Epithelial cell of proximal tubule (primary cell): ENCODE results near the gene RNF223. TPM values are rescaled to one million over a fixed set of nuclear protein-coding genes. Genes with fewer than 3 reads are reported as not detected.

Experiments
- DNase-seq: peaks from one replicate; pipeline ENCODE4 v3.0.0-alpha.2; 2011; ENCODE audit warnings: low read depth
- H3K4me3 ChIP-seq: 2 replicates; pipeline ENCODE4 v1.5.1; 2011; ENCODE audit warnings: low read depth, mild to moderate bottlenecking, low read length
- total RNA-seq: library from RNA; depleted of rRNA; stranded (reverse); fragments of >200 nt; gene quantifications from 2 replicates; pipeline ENCODE4 v1.2.3, GENCODE V29; 2015
- TF ChIP-seq, protein P1 (sequence below): conservative IDR thresholded peaks from 2 replicates; pipeline ENCODE4 v1.5.1; 2012; ENCODE audit warnings: low read depth, mild to moderate bottlenecking, low read length

Gene RNF223
- total RNA-seq, 1 donor from 2014 or later, result 1.6 TPM

DNA sequence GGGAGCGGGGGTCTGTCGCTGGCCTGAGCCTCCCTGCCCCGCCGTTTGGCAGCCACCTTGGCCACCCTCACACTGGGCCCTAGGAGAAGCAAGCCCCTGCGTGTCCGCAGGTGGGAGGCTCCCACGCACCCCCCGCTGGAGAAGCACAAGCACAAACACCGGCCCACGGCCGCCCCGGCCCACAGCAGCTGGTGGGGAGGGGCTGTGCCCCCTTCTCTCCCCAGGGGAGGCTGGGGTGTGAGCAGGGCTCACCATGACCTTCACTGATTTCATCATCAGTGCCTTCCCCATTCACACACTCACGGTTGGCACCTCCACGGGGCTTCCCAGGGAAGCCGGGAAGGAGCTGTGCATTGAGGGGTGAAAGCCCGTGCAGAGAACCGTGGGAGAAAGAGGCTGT is 46.3 kb downstream of the RNF223 start:
- no peak for DNase-seq
- no peak overlapping the region for H3K4me3 ChIP-seq
- TF ChIP-seq, protein P1, sequence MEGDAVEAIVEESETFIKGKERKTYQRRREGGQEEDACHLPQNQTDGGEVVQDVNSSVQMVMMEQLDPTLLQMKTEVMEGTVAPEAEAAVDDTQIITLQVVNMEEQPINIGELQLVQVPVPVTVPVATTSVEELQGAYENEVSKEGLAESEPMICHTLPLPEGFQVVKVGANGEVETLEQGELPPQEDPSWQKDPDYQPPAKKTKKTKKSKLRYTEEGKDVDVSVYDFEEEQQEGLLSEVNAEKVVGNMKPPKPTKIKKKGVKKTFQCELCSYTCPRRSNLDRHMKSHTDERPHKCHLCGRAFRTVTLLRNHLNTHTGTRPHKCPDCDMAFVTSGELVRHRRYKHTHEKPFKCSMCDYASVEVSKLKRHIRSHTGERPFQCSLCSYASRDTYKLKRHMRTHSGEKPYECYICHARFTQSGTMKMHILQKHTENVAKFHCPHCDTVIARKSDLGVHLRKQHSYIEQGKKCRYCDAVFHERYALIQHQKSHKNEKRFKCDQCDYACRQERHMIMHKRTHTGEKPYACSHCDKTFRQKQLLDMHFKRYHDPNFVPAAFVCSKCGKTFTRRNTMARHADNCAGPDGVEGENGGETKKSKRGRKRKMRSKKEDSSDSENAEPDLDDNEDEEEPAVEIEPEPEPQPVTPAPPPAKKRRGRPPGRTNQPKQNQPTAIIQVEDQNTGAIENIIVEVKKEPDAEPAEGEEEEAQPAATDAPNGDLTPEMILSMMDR, result no peak

DNA sequence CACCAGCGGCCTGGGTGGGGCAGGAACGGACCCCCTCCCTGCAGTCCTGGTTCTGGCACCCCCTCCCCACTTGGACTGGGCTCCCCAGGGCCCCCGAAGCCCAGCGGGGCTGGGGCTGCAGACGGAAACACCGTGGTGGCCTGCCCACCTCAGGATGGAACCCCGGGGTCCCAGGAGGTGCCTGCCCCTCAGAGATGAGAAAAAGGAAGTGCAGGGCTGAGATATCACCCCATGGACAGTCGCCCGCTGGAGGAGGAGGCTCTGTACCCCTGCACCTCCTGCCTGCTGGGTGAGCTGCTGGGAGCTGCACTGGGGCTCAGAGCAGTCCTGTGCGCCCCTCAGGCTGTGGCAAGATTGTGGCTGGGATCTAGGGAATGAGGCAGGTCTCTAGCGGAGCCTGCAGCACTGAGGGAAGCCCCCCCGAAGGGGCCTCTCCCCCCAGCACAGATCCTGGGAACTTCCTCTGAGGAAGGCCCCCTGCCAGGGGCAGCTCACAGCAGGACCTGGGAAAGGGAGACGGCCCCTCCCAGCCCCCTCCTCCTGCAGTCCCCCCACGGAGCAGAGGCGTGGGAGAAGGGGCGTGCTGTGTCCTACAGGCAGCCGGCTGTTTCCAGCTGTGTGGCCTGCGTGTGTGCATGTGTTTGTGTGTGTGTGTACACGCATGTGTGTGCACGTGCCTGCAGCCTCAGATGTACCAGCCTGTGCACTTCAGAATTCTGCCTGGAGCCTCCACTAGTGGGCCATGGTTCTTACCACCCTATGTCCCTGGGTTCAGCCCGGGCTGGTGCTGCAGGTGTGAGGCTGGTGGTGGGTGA is 47.3 kb downstream of the RNF223 start:
- DNase-seq, result no peak
- H3K4me3 ChIP-seq, result no peak overlapping the region
- TF ChIP-seq, protein P1, result no peak

DNA sequence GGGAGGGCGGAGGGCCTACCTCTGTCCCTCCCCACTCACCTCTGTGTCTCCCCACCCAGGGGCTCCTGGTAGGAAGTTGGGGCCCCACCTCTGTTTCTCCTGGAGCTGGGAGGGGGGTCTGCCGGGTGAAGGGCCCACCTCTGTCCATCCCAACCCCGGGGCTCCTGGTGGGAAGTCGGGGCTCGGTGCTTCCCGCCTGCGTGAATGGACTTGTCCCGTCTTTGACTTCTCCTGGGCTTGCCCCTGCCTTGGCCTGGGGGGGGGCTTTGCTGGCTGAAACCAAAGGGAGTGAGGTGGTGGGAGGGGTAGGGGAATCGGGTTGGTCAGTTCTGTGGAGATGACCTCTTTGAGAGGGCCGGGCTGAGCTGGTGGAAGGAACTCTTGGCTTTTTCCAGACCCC is 48.4 kb downstream of the RNF223 start:
- no peak overlapping the region for H3K4me3 ChIP-seq
- TF ChIP-seq, protein P1, result no peak
- DNase-seq, result no peak

DNA sequence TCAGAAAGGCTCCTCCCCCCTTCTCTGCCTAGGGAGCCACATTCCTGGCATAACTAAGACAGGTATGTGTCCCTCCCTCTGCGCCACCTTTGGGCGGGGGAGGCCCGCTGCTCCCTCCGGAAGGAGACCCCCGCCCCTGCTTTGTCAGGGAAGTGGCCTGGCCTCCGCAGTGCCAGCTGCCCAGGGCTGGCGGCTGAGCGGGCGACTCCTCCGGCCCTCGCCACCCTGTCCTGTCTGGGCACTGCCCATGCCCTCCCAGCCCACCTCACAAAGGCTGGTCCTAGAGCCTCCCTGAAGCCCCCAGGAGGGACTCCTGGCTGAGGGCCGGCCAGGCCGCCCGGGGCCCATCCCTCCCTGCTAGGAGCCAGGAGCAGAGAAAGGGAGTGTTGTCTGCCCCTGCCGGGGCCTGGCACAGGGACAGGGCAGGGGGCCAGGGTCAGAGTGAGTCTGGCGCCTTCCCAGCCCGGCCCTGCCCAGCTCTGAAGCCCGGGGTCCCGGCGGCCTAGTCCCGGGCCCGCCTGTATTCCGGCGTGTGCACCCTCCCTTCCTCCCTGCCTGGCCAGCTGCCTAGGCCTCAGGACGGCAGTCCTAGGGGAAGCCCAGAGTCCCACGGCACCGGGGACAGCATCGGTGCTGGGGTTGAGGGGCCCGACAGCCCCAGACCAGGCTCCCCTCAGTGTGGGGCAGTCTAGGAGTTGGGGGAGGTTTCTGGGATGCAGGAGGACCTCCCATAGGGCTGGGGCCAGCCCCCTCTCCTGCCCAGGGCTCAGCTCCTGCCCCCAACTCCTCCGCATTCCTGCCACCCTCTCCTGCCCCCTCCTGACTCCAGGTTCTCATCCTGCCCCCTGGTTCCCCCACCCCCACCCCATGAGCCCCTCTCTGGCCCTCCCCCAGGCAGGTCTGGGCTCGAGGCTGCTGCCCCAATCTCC is 49.1 kb downstream of the RNF223 start:
- TF ChIP-seq, protein P1, result no peak
- H3K4me3 ChIP-seq, result peak overlapping the region; percentile 48
- DNase-seq, result no peak

DNA sequence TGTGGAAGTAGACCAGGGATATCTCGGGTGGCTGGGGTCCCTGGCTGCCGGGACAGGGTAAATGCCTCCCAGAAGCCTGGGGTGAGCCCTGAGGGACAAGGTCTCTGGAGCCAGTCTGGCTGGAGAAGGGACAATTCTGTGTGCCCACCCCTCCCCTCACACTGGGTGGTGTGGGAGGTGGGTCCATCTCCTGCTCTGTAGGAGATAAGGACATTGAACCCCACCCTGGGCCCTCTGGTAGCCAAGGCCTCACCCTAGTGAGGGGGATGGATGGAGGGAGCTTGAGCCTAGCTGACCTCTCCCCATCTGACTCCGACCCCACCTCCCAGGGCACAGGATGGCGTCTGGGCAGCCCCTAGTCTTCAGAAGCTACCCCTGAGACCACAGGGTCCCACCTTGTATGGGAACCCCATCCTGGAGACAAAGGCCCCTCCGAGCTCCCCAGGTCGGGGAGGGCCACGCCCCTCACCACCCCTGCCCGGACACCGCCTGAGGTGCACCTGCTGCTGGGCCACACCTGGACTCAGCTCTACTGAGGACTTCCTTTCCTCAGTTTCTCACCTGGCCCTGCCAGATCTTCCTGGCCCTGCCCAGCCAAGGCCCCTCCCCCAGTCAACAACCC is 49.8 kb downstream of the RNF223 start:
- TF ChIP-seq, protein P1, result no peak
- H3K4me3 ChIP-seq, result peak overlapping the region; percentile 48
- DNase-seq, result no peak

DNA sequence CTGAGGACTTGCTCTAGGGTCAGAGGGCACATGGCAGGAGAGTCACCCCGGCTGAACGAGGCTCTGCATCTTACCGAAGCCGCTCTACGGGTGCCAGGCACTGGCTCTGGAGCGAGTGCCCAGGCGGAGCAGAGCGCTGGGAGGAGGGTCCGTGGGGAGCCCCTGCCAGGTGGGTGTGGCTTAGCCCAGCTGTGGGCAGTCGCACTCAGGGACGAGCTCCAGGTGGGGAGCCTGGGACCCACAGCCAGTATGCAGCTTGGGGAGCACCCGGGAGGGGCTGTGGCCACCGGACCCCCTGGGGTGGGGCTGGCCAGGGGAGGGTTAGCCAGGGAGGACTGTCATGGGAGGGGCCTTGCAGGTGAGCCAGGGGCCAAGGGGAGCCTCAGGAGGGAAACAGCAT is 50.4 kb downstream of the RNF223 start:
- TF ChIP-seq, protein P1, result no peak
- no peak overlapping the region for H3K4me3 ChIP-seq
- DNase-seq, result no peak
